HG03108 (cell line): ENCODE measurements around the gene PAK2.
A peak's percentile ranks its signal among the peaks of the same experiment; 100 is the strongest.
"Not testable (repeated sequence)": the region's sequence is repeated elsewhere in the genome, so short reads cannot be mapped to it uniquely, and the experiment has no call there.

Source experiments
- ATAC-seq: cut with Tn5 transposase; IDR thresholded peaks from one replicate; pipeline ENCODE4 v1.9.1; 2021; ENCODE audit warnings: moderate library complexity; ENCODE audit not compliant: unreplicated experiment

The PAK2 gene

DNA sequence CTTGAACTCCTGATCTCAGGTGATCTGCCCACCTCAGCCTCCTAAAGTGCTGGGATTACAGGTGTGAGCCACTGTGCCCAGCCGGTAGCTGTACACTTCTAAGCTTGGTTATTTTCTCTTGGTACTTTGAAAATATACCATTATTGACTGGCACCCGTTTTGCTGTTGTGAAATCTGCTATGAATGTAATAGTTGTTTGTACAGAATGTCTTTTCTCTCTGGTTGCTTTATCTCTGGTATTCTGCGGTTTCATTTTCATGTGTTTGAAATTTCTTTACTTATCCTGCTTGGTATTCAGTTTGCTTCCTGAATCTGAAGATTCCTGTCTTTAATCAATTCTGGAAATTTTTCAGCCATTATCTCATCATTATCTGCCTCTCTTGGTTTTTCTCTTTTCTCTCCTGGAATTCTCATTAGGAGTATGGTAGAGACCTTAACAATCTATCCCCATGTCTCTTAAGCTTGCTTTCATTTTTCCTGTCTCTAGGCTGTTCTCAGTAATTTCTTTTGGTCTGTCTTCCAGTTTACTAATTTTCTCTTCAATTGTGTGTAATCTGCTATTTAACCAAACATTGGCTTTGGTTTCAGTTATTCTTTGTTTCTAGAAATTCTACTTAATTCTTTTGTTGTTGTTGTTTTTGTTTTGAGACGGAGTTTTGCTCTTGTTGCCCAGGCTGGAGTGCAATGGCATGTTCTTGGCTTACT is 2.8 kb upstream of the PAK2 start:
- no peak for ATAC-seq

GRCh38 chr3:196737655-196738054 is 2.0 kb upstream of the PAK2 start:
- no peak for ATAC-seq

GRCh38 chr3:196740481-196741248 is 1.0 kb downstream of the PAK2 start:
- ATAC-seq: peak; percentile 1

DNA sequence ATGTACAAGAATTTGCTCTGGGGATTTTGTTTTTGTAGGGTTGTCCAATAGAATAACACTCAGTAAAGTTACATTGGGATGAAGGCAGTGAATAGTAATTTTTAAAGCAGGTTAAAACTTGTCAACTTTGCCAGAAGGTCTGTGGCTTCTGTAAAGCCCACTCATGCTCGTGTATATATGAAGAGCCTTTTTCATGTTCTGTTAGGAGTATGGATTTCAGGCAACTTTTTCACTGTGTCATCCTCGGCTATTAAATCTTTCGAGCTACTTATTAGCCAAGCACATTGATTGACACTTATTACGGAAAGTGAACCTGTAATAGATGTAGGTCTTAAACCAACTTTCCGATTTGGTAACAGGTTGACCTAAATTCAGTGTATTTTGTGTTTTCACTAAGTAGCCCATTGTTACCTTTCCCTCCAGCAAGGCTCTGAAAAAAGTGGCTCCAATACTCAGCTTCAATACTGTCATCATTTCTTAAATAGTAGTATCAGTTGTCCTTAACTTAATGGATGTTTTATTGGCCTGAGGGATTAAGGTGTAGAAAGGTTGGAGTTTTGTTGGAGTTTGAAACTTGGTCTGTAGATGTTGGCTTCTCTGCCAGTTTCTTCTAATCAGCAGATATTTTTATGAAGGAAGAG is 1.7 kb downstream of the PAK2 start:
- ATAC-seq: no peak

- not testable (repeated sequence) for ATAC-seq
Measured at GRCh38 chr3:196743569-196743968, 3.9 kb downstream of the PAK2 start.

GRCh38 chr3:196749125-196749524 is 9.5 kb downstream of the PAK2 start:
- ATAC-seq: no peak

DNA sequence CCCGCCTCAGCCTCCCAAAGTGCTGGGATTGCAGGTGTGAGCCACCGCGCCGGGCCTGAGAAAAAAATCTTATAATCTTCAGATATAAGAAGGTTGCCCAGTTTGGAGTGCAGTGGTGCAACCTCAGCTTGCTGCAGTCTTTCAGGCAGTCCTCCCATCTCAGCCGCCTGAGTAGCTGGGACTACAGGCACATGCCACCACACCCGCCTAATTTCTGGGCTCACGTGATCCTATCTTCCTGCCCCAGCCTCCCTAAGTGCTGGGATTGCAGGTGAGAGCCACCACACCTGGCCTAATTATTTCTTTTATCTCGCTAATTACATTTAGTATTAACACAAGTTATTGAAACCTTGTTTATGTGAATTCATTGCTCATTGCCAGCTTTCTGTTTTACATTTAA is 13.5 kb downstream of the PAK2 start:
- ATAC-seq: no peak

GRCh38 chr3:196754091-196754981 is 14.7 kb downstream of the PAK2 start:
- no peak for ATAC-seq

- ATAC-seq: no peak
Measured at GRCh38 chr3:196756732-196757131, 17.1 kb downstream of the PAK2 start.

DNA sequence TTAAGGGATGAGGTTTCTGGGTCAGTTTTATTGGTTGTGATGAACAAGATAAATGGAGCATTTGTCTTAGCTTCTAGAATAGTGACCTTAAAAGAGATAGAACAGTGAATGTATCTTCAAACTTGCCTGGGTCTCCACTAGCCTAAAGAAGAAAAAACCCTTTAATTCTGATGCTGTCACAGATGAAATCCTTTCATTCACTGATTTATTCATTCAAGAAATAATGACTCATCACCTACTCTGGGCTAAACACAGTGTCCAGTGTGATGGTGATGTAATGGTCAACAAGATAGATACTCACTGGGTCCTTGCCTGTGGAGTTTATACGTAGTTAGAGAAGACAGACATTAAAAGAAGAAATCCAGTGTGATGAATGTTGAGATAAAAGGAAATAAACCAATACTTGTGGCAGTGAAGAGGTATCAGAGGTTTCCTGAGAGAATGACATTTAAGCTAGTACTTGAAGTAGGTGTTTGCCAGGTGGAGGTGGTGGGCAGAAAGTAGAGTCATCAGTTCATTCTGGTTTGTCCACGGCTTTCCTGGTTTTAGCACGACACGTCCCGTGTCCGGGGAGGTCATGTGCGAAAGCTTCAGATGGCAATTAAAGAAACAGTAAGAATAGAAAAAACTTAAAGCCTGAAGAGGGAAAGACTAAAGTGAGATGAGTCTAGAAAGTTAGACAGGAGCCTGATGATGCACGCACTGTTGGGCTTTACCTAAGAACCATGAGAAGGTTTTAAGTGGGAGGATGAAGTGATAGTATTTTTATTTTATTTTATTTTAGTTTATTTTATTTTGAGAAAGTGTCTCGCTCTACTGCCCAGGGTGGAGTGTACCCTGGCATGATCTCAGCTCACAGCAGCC is 18.5 kb downstream of the PAK2 start:
- ATAC-seq: no peak

GRCh38 chr3:196763179-196763578 is 23.5 kb downstream of the PAK2 start:
- ATAC-seq: no peak

GRCh38 chr3:196765454-196765853 is 25.8 kb downstream of the PAK2 start:
- ATAC-seq: no peak

DNA sequence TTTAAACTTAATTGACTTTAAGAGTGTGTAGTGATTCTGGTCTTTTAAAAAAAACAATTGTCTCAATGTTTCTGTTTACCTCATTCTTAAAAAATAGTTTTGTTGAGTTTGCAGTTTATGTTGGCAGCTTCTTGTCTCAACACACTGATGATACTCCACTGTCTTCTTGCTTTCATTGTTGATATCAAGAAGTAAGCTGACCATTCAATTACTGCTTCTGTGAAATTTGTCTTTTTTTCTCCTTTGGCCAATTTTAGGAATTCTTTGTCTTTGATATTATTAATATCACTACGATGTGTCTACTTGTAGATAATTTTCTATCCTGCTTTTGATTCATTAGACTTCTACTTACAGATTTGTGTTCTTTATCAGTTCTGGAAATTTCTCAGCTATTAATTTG is 31.4 kb downstream of the PAK2 start:
- ATAC-seq: no peak

GRCh38 chr3:196772102-196772501 is 32.4 kb downstream of the PAK2 start:
- peak; percentile 51 for ATAC-seq

- no peak for ATAC-seq
Measured at GRCh38 chr3:196772897-196773296, 33.2 kb downstream of the PAK2 start.

GRCh38 chr3:196774191-196774820 is 34.6 kb downstream of the PAK2 start:
- ATAC-seq: no peak

- no peak for ATAC-seq
Measured at GRCh38 chr3:196774848-196775422, 35.3 kb downstream of the PAK2 start.

DNA sequence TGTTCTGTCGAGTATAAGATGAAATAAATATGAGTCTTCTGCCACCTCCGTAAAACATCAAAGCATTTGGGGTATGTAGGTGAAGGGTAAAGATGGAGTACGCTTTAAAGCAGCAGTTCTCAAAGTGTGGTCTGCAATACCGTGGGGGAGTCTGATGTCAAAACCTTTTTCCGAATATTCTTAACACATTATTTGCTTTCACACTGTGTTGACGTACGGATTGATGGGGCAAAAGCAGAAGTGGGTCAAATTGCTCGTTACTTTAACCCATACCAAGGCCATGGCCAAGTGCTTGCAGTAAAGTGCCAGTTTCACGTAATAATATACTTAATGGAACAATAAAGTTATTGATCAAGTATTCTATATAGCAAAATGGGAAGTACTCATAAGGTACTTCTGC is 36.3 kb downstream of the PAK2 start:
- no peak for ATAC-seq

GRCh38 chr3:196777836-196778235 is 38.2 kb downstream of the PAK2 start:
- ATAC-seq: no peak
